HG02852 (cell line): ENCODE data around the gene SIL1.

ENCODE experiments used
- ATAC-seq: cut with Tn5 transposase; IDR thresholded peaks from one replicate; pipeline ENCODE4 v1.9.1; 2021; ENCODE audit warnings: mild to moderate bottlenecking, moderate library complexity; ENCODE audit not compliant: unreplicated experiment

SIL1 gene

GRCh38 chr5:138948471-138949222 lies 249.5 kb downstream of the SIL1 start:
- ATAC-seq: no peak

- no peak for ATAC-seq
Measured at GRCh38 chr5:138947780-138948179, 250.4 kb downstream of the SIL1 start.

- no peak for ATAC-seq
Measured at GRCh38 chr5:138946831-138947560, 251.2 kb downstream of the SIL1 start.

GRCh38 chr5:138946241-138946623 lies 251.9 kb downstream of the SIL1 start:
- ATAC-seq: no peak

GRCh38 chr5:138945421-138946240 lies 252.5 kb downstream of the SIL1 start:
- no peak for ATAC-seq

- no peak for ATAC-seq
Measured at GRCh38 chr5:138944527-138945322, 253.4 kb downstream of the SIL1 start.

DNA sequence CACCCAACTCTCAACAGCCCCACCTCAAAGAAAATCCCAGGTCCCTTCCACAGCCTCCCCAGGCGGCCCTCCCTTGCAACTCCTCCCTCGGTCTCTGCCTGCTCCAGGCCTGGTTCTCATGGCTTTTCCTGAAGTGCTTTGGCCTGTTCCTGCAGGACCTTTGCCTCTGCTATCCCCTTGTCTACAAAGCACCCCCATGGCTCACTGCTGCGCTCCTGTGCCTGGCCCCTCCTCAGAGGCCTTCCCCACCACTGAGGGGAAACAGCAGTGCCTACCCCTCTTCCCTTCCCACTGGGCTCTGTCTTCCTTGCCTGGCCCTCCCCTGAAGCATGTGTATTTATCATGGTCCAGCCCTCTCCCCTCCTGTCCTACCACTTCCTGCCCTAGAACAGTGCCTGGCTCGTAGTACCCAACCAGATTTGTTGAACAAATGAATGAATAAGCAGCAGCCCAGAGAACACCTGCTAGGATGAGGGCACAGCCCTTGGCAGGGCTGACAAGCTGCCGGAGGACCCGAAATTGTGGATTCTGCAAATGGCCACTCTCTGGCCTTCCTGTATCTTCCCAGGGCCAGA lies 254.5 kb downstream of the SIL1 start:
- no peak for ATAC-seq

- no peak for ATAC-seq
Measured at GRCh38 chr5:138942861-138943260, 255.3 kb downstream of the SIL1 start.

DNA sequence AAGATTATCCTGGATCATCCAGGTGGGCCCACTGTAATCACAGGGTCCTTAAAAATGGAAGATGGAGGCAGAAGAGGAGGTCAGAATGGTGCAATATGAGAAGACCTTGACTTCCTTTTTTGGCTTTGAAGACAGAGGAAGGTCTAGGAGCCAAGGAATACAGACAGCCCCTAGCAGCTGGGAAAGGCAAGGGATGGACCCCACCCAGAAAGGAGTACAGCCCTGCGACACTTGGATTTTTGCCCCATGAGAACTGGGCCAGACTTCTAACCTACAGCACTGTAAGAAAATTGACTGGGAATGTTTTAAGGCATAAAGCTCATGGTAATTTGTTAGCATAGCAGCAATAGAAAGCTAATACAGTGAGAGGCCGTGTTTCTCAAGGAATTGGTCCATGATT lies 256.1 kb downstream of the SIL1 start:
- no peak for ATAC-seq

- ATAC-seq: no peak
Measured at GRCh38 chr5:138938526-138938925, 259.6 kb downstream of the SIL1 start.

DNA sequence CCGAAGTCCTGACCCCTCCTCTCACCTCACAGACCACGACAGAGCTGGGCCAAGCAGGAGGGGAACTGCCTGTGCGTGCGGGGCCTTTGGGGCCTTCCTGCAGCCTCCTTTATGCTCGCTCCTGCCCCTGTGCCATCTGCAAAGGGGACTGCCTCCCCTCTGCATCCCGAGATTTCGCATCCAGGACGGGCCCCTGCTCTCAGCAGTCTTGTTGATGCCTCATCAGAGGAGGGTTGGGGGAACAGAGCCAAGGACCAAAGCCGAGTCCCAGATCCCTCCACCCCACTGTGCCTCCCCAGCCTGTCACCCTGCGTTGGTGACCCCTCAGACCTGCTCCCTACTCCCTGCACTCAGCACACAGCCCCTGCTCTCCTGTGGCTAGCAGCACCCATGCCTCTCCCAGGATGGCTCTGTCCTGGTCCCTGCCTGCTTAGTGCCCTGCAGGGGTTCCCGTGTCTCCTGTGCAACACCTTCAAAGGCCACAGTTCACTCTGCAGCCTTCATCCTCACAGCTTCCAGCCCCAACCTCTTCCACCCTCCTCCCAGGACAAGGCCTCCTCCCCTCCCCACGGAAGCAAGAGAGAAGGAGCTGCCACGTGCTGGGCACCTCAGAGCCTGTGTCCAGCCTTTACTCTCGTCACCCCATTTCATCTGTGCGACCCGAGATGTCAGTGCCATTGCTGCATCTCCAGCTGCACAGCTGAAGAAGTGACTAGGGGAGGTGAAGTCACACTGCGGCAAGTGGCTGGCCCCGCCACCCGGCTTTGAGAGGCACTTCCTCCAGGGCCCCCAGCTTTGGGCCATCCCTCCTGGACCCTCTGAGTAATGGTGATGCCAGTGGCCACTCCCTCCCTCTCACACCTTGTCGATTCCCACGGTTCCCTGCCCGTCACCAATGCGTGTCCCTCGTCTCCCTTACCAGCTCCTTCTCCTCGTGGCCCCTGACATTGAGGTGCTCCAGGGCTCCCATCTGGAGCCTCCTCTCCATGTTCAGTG lies 260.5 kb downstream of the SIL1 start:
- no peak for ATAC-seq

DNA sequence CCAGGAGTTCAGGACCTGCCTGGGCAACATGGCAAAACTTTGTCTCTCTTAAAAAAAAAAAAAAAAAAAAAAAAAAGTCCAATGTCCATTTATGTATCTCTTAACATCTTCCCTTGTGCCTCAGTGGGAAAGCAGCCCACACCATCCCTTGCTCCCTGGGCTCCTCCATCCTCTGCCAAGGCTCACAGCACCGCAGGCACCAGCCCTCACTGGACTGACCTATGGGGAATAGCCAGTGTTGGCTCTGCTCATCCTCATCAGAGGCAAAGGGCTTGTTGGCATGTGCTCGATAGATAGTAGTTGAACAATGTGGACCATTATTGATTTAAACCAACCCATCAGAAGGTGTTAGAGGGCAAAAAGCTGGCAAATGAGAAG lies 261.2 kb downstream of the SIL1 start:
- ATAC-seq: no peak

DNA sequence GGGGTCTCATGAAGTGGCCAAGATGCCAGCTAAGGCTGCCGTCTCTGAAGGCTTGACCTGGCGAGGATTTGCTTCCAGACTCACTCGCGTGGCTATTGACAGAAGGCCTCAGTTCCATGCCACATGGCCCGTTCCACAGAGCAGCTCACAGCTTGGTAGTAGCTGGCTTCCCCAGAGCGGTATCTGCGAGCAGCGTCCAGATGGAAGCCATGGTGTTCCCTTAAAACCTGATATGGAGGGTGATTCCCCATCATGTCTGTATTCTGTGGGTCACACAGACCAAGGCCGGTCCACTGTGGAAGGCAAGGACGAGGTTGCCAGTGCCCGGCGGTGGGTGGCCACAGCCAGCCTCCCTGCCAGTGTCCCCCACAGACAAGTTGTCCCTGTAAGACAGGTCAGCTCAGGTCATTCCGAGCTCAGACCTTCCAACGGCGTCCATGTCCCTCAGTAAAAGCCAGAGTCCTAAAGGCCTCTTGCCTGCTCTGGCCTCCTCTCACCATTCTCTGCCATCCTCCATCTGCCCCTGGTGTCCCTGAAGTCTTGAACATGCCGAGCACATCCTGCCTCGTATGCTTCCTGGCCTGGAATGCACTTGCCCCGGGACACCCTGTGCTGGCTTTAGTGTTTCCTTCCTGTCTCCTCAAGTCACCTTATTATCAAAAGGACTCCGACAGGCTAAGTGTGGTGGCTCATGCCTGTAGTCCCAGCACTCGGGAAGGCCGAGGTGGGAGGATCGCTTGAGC lies 261.8 kb downstream of the SIL1 start:
- no peak for ATAC-seq

DNA sequence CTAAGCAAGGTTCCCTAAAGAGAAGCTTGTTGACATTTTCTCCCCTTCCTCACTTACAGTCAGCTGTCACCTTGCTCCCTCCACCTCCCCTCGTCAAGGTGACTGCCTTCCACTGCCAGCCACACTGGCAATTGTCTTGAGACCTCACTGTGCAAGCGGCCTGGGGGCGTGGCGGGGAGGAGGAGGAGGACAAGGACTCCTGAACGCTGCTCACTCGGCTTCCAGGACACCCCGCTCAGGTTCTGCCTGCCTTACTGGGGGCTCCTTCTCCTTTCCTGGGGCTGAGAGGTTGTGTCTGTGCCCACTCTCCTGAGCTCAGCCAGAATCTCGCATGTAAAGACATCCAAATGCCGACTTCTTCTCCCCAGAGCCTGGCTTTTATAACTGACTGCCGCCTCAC lies 262.7 kb downstream of the SIL1 start:
- no peak for ATAC-seq

- no peak for ATAC-seq
Measured at GRCh38 chr5:138934971-138935370, 263.2 kb downstream of the SIL1 start.

DNA sequence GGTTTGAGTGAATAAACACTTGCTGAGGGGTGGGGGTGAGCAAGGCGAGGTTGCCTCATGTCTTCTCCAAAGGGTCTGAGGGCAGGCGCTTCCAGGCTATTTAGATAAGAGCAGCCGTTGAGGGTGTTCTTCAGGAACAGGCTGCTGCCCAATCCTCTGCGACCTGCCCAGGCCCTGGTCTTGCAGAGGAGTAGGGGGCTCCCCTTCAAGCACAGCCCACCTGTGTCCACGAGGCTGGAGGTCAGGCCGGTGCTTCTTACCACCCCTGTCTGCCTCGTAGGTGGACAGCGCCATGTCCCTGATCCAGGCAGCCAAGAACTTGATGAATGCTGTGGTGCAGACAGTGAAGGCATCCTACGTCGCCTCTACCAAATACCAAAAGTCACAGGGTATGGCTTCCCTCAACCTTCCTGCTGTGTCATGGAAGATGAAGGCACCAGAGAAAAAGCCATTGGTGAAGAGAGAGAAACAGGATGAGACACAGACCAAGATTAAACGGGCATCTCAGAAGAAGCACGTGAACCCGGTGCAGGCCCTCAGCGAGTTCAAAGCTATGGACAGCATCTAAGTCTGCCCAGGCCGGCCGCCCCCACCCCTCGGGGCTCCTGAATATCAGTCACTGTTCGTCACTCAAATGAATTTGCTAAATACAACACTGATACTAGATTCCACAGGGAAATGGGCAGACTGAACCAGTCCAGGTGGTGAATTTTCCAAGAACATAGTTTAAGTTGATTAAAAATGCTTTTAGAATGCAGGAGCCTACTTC lies 264.5 kb downstream of the SIL1 start:
- ATAC-seq: no peak

DNA sequence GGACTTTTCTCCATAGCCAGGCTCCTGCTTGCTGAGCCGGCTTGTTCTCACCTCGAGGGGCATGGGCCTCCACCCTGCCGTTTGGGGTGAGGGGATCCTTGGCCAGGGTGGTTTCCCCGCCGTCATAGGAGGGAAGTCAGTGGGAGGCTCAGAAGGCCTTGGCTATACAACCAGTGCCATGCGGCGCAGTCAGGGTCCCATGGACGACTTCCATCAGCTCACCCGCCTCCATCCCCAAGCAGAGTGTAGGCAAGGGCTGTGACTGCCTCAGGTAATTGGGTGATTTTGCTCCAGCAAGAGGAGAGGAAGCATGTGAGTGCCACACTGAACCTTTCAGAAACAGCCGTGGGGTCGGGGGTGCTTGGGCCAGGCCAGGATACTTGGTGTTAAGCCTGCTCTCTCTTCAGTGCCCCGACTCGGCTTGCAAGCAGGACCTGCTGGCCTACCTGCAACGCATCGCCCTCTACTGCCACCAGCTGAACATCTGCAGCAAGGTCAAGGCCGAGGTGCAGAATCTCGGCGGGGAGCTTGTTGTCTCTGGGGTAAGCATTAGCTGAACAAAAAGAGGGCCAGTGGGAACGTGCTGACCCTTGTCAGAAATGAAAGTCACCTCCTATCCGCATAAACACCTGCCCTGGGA lies 265.9 kb downstream of the SIL1 start:
- no peak for ATAC-seq
